H9 (cell line): ENCODE data around the gene CLEC4G. TPM values are rescaled to one million over a fixed set of nuclear protein-coding genes. Genes with fewer than 3 reads are reported as not detected.

Experiments
- DNase-seq: peaks from one replicate; pipeline ENCODE4 v3.0.0-alpha.2; 2017
- H2AFZ ChIP-seq: one replicate; pipeline ENCODE4 v1.6.1; 2013; ENCODE audit warnings: mild to moderate bottlenecking, low read length, control low read depth, moderate library complexity
- H2AK5ac ChIP-seq: 2 replicates; pipeline ENCODE4 v1.6.1; 2013; ENCODE audit warnings: low read length, control low read depth, mixed read lengths; ENCODE audit not compliant: insufficient read length
- H2BK120ac ChIP-seq: one replicate; pipeline ENCODE4 v1.6.1; 2013; ENCODE audit warnings: low read depth, mild to moderate bottlenecking, low read length, control low read depth, inconsistent platforms; ENCODE audit not compliant: poor library complexity, severe bottlenecking
- H2BK12ac ChIP-seq: 2 replicates; pipeline ENCODE4 v1.6.1; 2013; ENCODE audit warnings: low read length, control low read depth, mixed read lengths, low read depth; ENCODE audit not compliant: insufficient read length
- H2BK15ac ChIP-seq: 2 replicates; pipeline ENCODE4 v1.6.1; 2013; ENCODE audit warnings: low read depth, low read length, control low read depth
- H2BK20ac ChIP-seq: one replicate; pipeline ENCODE4 v1.6.1; 2013; ENCODE audit warnings: low read depth, mild to moderate bottlenecking, low read length, control low read depth, inconsistent platforms; ENCODE audit not compliant: poor library complexity, severe bottlenecking
- H2BK5ac ChIP-seq: 2 replicates; pipeline ENCODE4 v1.6.1; 2013; ENCODE audit warnings: low read length, control low read depth, mixed read lengths; ENCODE audit not compliant: insufficient read length
- H3K14ac ChIP-seq: 2 replicates; pipeline ENCODE4 v1.6.1; 2013; ENCODE audit warnings: low read length, control low read depth; ENCODE audit not compliant: insufficient read depth
- H3K18ac ChIP-seq: 2 replicates; pipeline ENCODE4 v1.6.1; 2013; ENCODE audit warnings: low read depth, mild to moderate bottlenecking, mixed read lengths, low read length, control low read depth; ENCODE audit not compliant: insufficient read length
- H3K23ac ChIP-seq: 2 replicates; pipeline ENCODE4 v1.6.1; 2013; ENCODE audit warnings: low read length, control low read depth, mixed read lengths, low read depth; ENCODE audit not compliant: insufficient read length
- H3K23me2 ChIP-seq: 2 replicates; pipeline ENCODE4 v1.6.1; 2013; ENCODE audit warnings: low read depth, mild to moderate bottlenecking, mixed read lengths, low read length, control low read depth; ENCODE audit not compliant: insufficient read length, poor library complexity, severe bottlenecking
- H3K27ac ChIP-seq: 2 replicates; pipeline ENCODE4 v1.5.1; 2013; ENCODE audit warnings: low read length, control low read depth, mixed read lengths, low read depth; ENCODE audit not compliant: insufficient read length
- H3K27me3 ChIP-seq: 2 replicates; pipeline ENCODE4 v1.6.1; 2013; ENCODE audit warnings: low read length, control low read depth, inconsistent platforms; ENCODE audit not compliant: insufficient read depth
- H3K4ac ChIP-seq: 2 replicates; pipeline ENCODE4 v1.6.1; 2013; ENCODE audit warnings: low read depth, mild to moderate bottlenecking, control low read depth, inconsistent platforms, low read length, moderate library complexity
- H3K4me1 ChIP-seq: 2 replicates; pipeline ENCODE4 v1.6.1; 2013; ENCODE audit warnings: low read length, control low read depth, inconsistent platforms; ENCODE audit not compliant: insufficient read depth
- H3K4me2 ChIP-seq: 2 replicates; pipeline ENCODE4 v1.6.1; 2013; ENCODE audit warnings: low read length, control low read depth, mixed read lengths; ENCODE audit not compliant: insufficient read length, insufficient read depth
- H3K56ac ChIP-seq: 2 replicates; pipeline ENCODE4 v1.6.1; 2013; ENCODE audit warnings: low read depth, mild to moderate bottlenecking, mixed read lengths, low read length, control low read depth; ENCODE audit not compliant: insufficient read length
- H3K79me1 ChIP-seq: 2 replicates; pipeline ENCODE4 v1.6.1; 2013; ENCODE audit warnings: low read depth, mild to moderate bottlenecking, moderate library complexity, low read length, control low read depth, inconsistent platforms; ENCODE audit not compliant: insufficient read depth, poor library complexity, severe bottlenecking
- H3K79me2 ChIP-seq: 2 replicates; pipeline ENCODE4 v1.6.1; 2013; ENCODE audit warnings: low read length, control low read depth, inconsistent platforms; ENCODE audit not compliant: insufficient read depth
- H3K9ac ChIP-seq: 2 replicates; pipeline ENCODE4 v1.6.1; 2013; ENCODE audit warnings: low read length, control low read depth, mixed read lengths; ENCODE audit not compliant: insufficient read length; ENCODE audit errors: extremely low read depth
- H3K9me3 ChIP-seq: one replicate; pipeline ENCODE4 v1.6.1; 2013; ENCODE audit warnings: low read depth, low read length, inconsistent platforms; ENCODE audit not compliant: control insufficient read depth
- H3T11ph ChIP-seq: one replicate; pipeline ENCODE4 v1.6.1; 2013; ENCODE audit warnings: mild to moderate bottlenecking, low read length, control low read depth, inconsistent platforms
- H4K20me1 ChIP-seq: one replicate; pipeline ENCODE4 v1.6.1; 2013; ENCODE audit not compliant: control insufficient read depth, insufficient read length, insufficient read depth
- H4K5ac ChIP-seq: 2 replicates; pipeline ENCODE4 v1.6.1; 2013; ENCODE audit warnings: low read depth, mild to moderate bottlenecking, mixed read lengths, low read length, control low read depth; ENCODE audit not compliant: insufficient read length
- H4K8ac ChIP-seq: replicated peaks from 2 replicates; pipeline ENCODE4 v1.6.1; 2013; ENCODE audit warnings: low read length, control low read depth, mixed read lengths, low read depth; ENCODE audit not compliant: insufficient read length
- H4K91ac ChIP-seq: 2 replicates; pipeline ENCODE4 v1.6.1; 2013; ENCODE audit warnings: low read depth, mild to moderate bottlenecking, moderate library complexity, mixed read lengths, low read length, control low read depth; ENCODE audit not compliant: insufficient read length
- H3K27ac Mint-ChIP-seq, 3 experiments: 2 replicates in 2 of 3; 3 replicates in 1 of 3; pipeline ENCODE4 v1.8.0; 2020 to 2021; ENCODE audit warnings: mixed read lengths in 3 of 3, mild to moderate bottlenecking in 1 of 3, moderate library complexity in 1 of 3
- H3K27me3 Mint-ChIP-seq: 2 replicates; pipeline ENCODE4 v1.8.0; 2021; ENCODE audit warnings: low read depth, mild to moderate bottlenecking, moderate library complexity, mixed read lengths
- H3K36me3 Mint-ChIP-seq, 3 experiments: 2 replicates in 2 of 3; 3 replicates in 1 of 3; pipeline ENCODE4 v1.8.0; 2020 to 2021; ENCODE audit warnings: low read depth in 3 of 3, mixed read lengths in 3 of 3; ENCODE audit not compliant: insufficient read depth in 1 of 3
- H3K4me1 Mint-ChIP-seq, 2 experiments: 2 replicates each; pipeline ENCODE4 v1.8.0; 2020; ENCODE audit warnings: mixed read lengths in 2 of 2
- H3K4me3 Mint-ChIP-seq, 2 experiments: 2 replicates in 1 of 2; 3 replicates in 1 of 2; pipeline ENCODE4 v1.8.0; 2020 to 2021; ENCODE audit warnings: mild to moderate bottlenecking in 2 of 2, mixed read lengths in 2 of 2, moderate library complexity in 1 of 2
- H3K9me3 Mint-ChIP-seq, 2 experiments: 2 replicates in 1 of 2; 3 replicates in 1 of 2; pipeline ENCODE4 v1.8.0; 2020; ENCODE audit warnings: mild to moderate bottlenecking in 2 of 2, mixed read lengths in 2 of 2, moderate library complexity in 1 of 2
- WGBS: extraction: QIAGEN DNeasy Blood & Tissue Kit; methylation state at CpG from one replicate; pipeline ENCODE4 v1.1.7; 2013; ENCODE audit warnings: missing lambda C conversion rate, low lambda C conversion rate, mixed read lengths; ENCODE audit not compliant: insufficient read length; ENCODE audit errors: extremely low coverage; 5-methylcytosine and 5-hydroxymethylcytosine counted together
- total RNA-seq: library from RNA; stranded (reverse); gene quantifications from 2 replicates; pipeline ENCODE4 v1.2.1, GENCODE V29; 2021
- TF ChIP-seq, protein P1 (sequence below): fragments of 200-600 bp; sonication (generic); conservative IDR thresholded peaks from 3 replicates; pipeline ENCODE4 v1.8.0; 2021; ENCODE audit warnings: antibody characterized with exemption, mild to moderate bottlenecking

CLEC4G gene
- total RNA-seq, 1 experiment from 2014 or later, result not detected

DNA sequence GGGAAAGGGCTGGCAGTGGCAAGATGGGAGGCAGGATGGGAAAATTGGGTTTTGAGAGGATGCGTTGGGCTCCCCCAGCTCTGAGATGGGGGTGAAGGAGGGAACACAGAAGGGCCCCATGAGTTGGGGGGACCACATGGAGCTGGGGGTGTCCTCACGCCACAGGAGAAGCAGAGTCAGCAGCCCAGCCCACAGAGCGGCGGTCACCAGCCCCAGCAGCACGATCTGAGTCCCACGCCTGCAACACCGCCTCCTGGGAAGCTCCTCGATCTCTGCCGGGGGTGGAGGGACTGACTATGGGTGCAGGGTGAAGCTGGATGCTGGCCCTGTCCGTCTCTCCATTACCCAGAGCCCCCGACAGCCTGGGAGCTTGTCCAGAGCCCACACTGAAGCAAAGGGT lies 33.3 kb downstream of the CLEC4G start:
- Mint-ChIP-seq H3K4me3 (no peak overlapping the region), H3K27me3 (peaks cover 64% of the 10 kb centered on the region), H3K27ac (no peak overlapping the region), H3K36me3 (no peaks in the 10 kb centered on the region; a peak in 1 of 7 replicates), H3K9me3 (no peaks in the 10 kb centered on the region), H3K4me1 (peaks cover 8 to 28% of the 10 kb centered on the region in 2 experiments)
- no peak for DNase-seq
- H3K23me2 ChIP-seq, result no peaks in the 10 kb centered on the region
- H3K18ac ChIP-seq, result no peak overlapping the region
- no peaks in the 10 kb centered on the region; the same call in 1 of the 2 replicates for H3K4me1 ChIP-seq
- H3K79me2 ChIP-seq, result no peaks in the 10 kb centered on the region
- H2BK5ac ChIP-seq, result no peak overlapping the region
- TF ChIP-seq, protein P1, sequence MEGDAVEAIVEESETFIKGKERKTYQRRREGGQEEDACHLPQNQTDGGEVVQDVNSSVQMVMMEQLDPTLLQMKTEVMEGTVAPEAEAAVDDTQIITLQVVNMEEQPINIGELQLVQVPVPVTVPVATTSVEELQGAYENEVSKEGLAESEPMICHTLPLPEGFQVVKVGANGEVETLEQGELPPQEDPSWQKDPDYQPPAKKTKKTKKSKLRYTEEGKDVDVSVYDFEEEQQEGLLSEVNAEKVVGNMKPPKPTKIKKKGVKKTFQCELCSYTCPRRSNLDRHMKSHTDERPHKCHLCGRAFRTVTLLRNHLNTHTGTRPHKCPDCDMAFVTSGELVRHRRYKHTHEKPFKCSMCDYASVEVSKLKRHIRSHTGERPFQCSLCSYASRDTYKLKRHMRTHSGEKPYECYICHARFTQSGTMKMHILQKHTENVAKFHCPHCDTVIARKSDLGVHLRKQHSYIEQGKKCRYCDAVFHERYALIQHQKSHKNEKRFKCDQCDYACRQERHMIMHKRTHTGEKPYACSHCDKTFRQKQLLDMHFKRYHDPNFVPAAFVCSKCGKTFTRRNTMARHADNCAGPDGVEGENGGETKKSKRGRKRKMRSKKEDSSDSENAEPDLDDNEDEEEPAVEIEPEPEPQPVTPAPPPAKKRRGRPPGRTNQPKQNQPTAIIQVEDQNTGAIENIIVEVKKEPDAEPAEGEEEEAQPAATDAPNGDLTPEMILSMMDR, result no peak
- H3K23ac ChIP-seq, result no peak overlapping the region
- H2AFZ ChIP-seq, result no peak overlapping the region
- H3T11ph ChIP-seq, result no peak overlapping the region
- no peak overlapping the region for H2AK5ac ChIP-seq
- H3K9ac ChIP-seq, result no peak overlapping the region
- no peaks in the 10 kb centered on the region for H3K79me1 ChIP-seq
- H4K5ac ChIP-seq, result no peak overlapping the region
- no CpG with 5 or more reads among the region's 11 CpGs for WGBS
- H4K20me1 ChIP-seq, result no peaks in the 10 kb centered on the region
- H3K27ac ChIP-seq, result no peak overlapping the region
- no peak overlapping the region for H4K8ac ChIP-seq
- no peaks in the 10 kb centered on the region for H3K27me3 ChIP-seq
- no peaks in the 10 kb centered on the region for H3K9me3 ChIP-seq
- no peak overlapping the region for H3K4ac ChIP-seq
- H2BK12ac ChIP-seq, result no peak overlapping the region
- H2BK15ac ChIP-seq, result no peak overlapping the region
- H2BK120ac ChIP-seq, result no peak overlapping the region
- H4K91ac ChIP-seq, result no peak overlapping the region
- H3K14ac ChIP-seq, result peak overlapping the region; percentile 63
- no peak overlapping the region for H3K56ac ChIP-seq
- H3K4me2 ChIP-seq, result no peak overlapping the region
- H2BK20ac ChIP-seq, result no peak overlapping the region
